ENCODE measurements around the gene SMARCD1.

DNA sequence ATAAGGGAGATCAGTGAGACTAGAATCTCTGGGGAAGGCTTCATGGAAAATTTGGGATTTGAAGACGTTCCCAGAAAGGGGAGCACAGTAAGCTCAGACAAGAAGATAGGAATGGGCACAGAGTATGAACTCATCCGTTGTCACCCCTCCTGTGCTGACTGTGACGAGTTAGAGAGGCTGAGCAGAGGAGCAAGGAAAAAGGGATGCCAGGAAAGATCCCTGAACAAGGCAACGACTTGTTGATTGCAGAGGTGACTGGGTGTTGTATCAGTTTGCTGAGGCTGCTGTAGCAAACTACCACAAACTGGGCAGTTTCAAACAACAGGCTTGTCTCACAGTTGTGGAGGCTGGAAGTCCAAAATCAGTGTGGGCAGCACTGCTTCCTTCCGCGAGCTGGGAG, 12.8 kb downstream of the SMARCD1 start:
- TF ChIP-seq NR2F2 (IDR thresholded peaks at IDR 0.05) (no peak), HNF4G (IDR thresholded peaks at IDR 0.05) (no peak), JUND (IDR thresholded peaks at IDR 0.05) (no peak)
- TF ChIP-seq, protein P1, sequence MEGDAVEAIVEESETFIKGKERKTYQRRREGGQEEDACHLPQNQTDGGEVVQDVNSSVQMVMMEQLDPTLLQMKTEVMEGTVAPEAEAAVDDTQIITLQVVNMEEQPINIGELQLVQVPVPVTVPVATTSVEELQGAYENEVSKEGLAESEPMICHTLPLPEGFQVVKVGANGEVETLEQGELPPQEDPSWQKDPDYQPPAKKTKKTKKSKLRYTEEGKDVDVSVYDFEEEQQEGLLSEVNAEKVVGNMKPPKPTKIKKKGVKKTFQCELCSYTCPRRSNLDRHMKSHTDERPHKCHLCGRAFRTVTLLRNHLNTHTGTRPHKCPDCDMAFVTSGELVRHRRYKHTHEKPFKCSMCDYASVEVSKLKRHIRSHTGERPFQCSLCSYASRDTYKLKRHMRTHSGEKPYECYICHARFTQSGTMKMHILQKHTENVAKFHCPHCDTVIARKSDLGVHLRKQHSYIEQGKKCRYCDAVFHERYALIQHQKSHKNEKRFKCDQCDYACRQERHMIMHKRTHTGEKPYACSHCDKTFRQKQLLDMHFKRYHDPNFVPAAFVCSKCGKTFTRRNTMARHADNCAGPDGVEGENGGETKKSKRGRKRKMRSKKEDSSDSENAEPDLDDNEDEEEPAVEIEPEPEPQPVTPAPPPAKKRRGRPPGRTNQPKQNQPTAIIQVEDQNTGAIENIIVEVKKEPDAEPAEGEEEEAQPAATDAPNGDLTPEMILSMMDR (IDR thresholded peaks at IDR 0.05; ENCODE audit: low read depth, low read length, missing input control), result no peak
- TF ChIP-seq, protein P2, sequence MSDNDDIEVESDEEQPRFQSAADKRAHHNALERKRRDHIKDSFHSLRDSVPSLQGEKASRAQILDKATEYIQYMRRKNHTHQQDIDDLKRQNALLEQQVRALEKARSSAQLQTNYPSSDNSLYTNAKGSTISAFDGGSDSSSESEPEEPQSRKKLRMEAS (IDR thresholded peaks at IDR 0.05), result no peak
